ENCODE results near the gene SLC39A11. TPM values are rescaled to one million over a fixed set of nuclear protein-coding genes. Genes with fewer than 3 reads are reported as not detected.

SLC39A11 gene
- total RNA-seq, 2 donors from 2014 or later: 27.8 to 39.6 TPM

GRCh38 chr17:73042809-73043685 lies 49.4 kb downstream of the SLC39A11 start:
- H3K9me3 ChIP-seq: no peaks in the 10 kb centered on the region
- peaks cover 17% of the 10 kb centered on the region for H3K4me1 ChIP-seq
- no peak for DNase-seq
- H3K27me3 ChIP-seq: no peaks in the 10 kb centered on the region
- TF ChIP-seq, protein P1, sequence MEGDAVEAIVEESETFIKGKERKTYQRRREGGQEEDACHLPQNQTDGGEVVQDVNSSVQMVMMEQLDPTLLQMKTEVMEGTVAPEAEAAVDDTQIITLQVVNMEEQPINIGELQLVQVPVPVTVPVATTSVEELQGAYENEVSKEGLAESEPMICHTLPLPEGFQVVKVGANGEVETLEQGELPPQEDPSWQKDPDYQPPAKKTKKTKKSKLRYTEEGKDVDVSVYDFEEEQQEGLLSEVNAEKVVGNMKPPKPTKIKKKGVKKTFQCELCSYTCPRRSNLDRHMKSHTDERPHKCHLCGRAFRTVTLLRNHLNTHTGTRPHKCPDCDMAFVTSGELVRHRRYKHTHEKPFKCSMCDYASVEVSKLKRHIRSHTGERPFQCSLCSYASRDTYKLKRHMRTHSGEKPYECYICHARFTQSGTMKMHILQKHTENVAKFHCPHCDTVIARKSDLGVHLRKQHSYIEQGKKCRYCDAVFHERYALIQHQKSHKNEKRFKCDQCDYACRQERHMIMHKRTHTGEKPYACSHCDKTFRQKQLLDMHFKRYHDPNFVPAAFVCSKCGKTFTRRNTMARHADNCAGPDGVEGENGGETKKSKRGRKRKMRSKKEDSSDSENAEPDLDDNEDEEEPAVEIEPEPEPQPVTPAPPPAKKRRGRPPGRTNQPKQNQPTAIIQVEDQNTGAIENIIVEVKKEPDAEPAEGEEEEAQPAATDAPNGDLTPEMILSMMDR (IDR thresholded peaks at IDR 0.05): no peak
- TF ChIP-seq POLR2A (IDR thresholded peaks at IDR 0.05): no peak
- WGBS, 2 donors: 70 to 75% methylated on average over 4 to 7 of the region's 7 CpGs
- intact Hi-C loops (cut with DNase I): no loop called here
- no peak overlapping the region for H3K4me3 ChIP-seq
- no peaks in the 10 kb centered on the region for H3K36me3 ChIP-seq (replicated peaks in 1 of 2; ENCODE audit: insufficient read depth in 1 of 2, low read depth in 2 of 2)
- no peak overlapping the region for H3K27ac ChIP-seq
- no peak for ATAC-seq

DNA sequence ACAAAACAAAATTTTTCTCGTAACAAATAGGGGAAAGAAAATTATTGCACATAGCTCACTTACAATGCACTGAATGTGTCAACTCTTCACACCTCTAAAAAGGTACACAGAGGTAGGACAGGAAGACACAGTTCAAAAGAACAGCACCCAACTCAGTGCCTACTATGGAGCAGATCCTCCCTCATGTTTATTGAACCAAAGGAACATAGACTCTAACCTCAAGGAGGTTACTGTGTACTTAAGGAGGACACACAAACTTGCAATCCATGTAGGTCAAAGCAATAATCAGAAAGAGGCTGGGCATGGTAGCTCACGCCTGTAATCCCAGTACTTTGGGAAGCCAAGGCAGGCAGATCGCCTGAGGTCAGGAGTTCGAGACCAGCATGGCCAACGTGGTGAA lies 50.3 kb downstream of the SLC39A11 start:
- 86 to 93% methylated on average over 5 of the region's 5 CpGs for WGBS, 2 donors
- intact Hi-C loops (cut with DNase I): no loop called here
- TF ChIP-seq POLR2A (IDR thresholded peaks at IDR 0.05): no peak
- TF ChIP-seq, protein P1 (IDR thresholded peaks at IDR 0.05): no peak
- Histone ChIP-seq H3K36me3 (replicated peaks in 1 of 2; ENCODE audit: insufficient read depth in 1 of 2, low read depth in 2 of 2) (no peaks in the 10 kb centered on the region), H3K27ac (no peak overlapping the region), H3K27me3 (no peaks in the 10 kb centered on the region), H3K9me3 (no peaks in the 10 kb centered on the region), H3K4me1 (peaks cover 17% of the 10 kb centered on the region), H3K4me3 (no peak overlapping the region)
- no peak for ATAC-seq
- DNase-seq: no peak

DNA sequence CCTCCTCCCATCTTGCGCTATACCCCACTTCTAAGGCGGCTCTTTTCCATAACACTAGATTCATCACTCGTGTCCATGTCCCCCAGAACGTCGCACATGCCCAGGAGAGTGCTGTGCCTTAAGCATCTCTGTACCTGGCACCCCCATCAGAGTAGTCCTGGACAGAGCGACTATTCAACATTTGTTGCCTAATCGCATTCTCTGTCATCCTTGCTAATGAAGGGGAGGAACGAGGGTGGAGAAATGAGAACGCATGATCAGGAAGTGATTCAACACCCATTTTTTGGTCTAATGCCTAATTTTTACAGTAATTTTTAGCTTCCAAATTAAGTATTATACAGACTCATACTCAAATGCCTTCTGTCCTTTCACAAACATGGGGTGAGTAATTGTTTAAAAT lies 53.2 kb downstream of the SLC39A11 start:
- ATAC-seq: no peak
- no peaks in the 10 kb centered on the region for H3K9me3 ChIP-seq
- H3K36me3 ChIP-seq (replicated peaks in 1 of 2; ENCODE audit: insufficient read depth in 1 of 2, low read depth in 2 of 2): no peaks in the 10 kb centered on the region
- H3K4me3 ChIP-seq: no peak overlapping the region
- 91 to 94% methylated on average over 9 of the region's 9 CpGs for WGBS, 2 donors
- no peaks in the 10 kb centered on the region for H3K27me3 ChIP-seq
- DNase-seq: no peak
- intact Hi-C loops (cut with DNase I): no loop called here
- H3K27ac ChIP-seq: no peak overlapping the region
- H3K4me1 ChIP-seq: peaks cover 17% of the 10 kb centered on the region
- no peak for TF ChIP-seq POLR2A (IDR thresholded peaks at IDR 0.05)
- TF ChIP-seq, protein P1 (IDR thresholded peaks at IDR 0.05): no peak

- intact Hi-C loops (cut with DNase I): no loop called here
- ATAC-seq (no peak), DNase-seq (no peak)
- Histone ChIP-seq H3K4me3 (no peak overlapping the region), H3K27me3 (no peaks in the 10 kb centered on the region), H3K36me3 (replicated peaks in 1 of 2; ENCODE audit: insufficient read depth in 1 of 2, low read depth in 2 of 2) (no peaks in the 10 kb centered on the region), H3K9me3 (no peaks in the 10 kb centered on the region), H3K4me1 (peaks cover 39% of the 10 kb centered on the region), H3K27ac (no peak overlapping the region)
- TF ChIP-seq, protein P1 (IDR thresholded peaks at IDR 0.05): no peak
- TF ChIP-seq POLR2A (IDR thresholded peaks at IDR 0.05): no peak
- WGBS, 2 donors: 82 to 86% methylated on average over 8 of the region's 8 CpGs
These were observed 61.0 kb downstream of the SLC39A11 start for GRCh38 chr17:73031472-73031871.

DNA sequence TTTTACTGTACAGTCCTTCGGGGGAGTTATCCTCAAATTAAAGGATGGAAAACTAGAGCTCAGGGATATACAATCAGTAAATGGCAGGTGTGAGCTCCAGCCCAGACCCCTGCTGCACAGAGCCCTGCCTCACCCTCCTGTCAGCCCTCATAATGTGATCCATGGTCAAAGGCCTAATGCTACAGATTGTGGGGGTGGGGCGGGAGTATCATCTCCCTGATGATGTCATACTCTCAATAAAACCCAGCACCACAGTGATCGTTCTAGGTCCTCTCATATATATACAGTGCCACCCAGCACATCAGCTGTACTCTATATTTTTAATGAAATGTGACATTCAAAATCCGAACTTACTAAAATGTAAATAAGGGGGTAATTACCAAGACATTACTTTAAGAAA lies 61.5 kb downstream of the SLC39A11 start:
- no peak for DNase-seq
- no peak for TF ChIP-seq POLR2A (IDR thresholded peaks at IDR 0.05)
- TF ChIP-seq, protein P1 (IDR thresholded peaks at IDR 0.05): no peak
- Histone ChIP-seq H3K36me3 (replicated peaks in 1 of 2; ENCODE audit: insufficient read depth in 1 of 2, low read depth in 2 of 2) (no peaks in the 10 kb centered on the region), H3K27ac (peak overlapping the region in 3 of 4 donors; percentile 66 to 80 (median 69)), H3K4me1 (peaks cover 39% of the 10 kb centered on the region), H3K27me3 (no peaks in the 10 kb centered on the region), H3K4me3 (no peak overlapping the region), H3K9me3 (no peaks in the 10 kb centered on the region)
- intact Hi-C loops (cut with DNase I): no loop called here
- 94 to 95% methylated on average over 4 of the region's 4 CpGs for WGBS, 2 donors
- ATAC-seq: no peak

Measured in body of pancreas (tissue), 4 donors.